Peyer's patch (tissue), 4 donors: Measurements from ENCODE around the gene HNRNPU. TPM values are rescaled to one million over a fixed set of nuclear protein-coding genes. Genes with fewer than 3 reads are reported as not detected.

Experiments used
- DNase-seq, 3 donors: peaks; one replicate each; pipeline ENCODE4 v3.0.0-alpha.2; 2017 to 2019
- H3K27ac ChIP-seq, 4 donors: fragments of 200-600 bp; sonication (generic); one replicate each; pipeline ENCODE4 v1.5.1; 2016 to 2019
- H3K27me3 ChIP-seq, 2 donors: fragments of 200-600 bp; sonication (generic); one replicate each; pipeline ENCODE4 v1.5.1; 2019
- H3K36me3 ChIP-seq, 3 donors: fragments of 200-600 bp; sonication (generic); one replicate each; pipeline ENCODE4 v1.5.1; 2016 to 2019
- H3K4me1 ChIP-seq, 4 donors: fragments of 200-600 bp; sonication (generic); one replicate each; pipeline ENCODE4 v1.5.1; 2016 to 2019
- H3K4me3 ChIP-seq, 4 donors: fragments of 200-600 bp; sonication (generic); 1 replicate in 3 of 4; 2 replicates in 1 of 4; pipeline ENCODE4 v1.5.1; 2016 to 2019; ENCODE audit warnings: mild to moderate bottlenecking in 1 of 4
- H3K9me3 ChIP-seq, 4 donors: fragments of 200-600 bp; sonication (generic); one replicate each; pipeline ENCODE4 v1.5.1; 2016 to 2019; ENCODE audit warnings: mild to moderate bottlenecking in 1 of 4
- CTCF ChIP-seq, 6 experiments: fragments of 450-650 bp in 4 of 6; fragments of 200-600 bp in 2 of 6; sonication (generic) in 1 of 6; IDR thresholded peaks; one replicate each; pipeline ENCODE4 v1.5.1; 2017 to 2019; ENCODE audit warnings: antibody characterized with exemption in 6 of 6, mild to moderate bottlenecking in 3 of 6, moderate library complexity in 1 of 6
- POLR2A ChIP-seq, 2 donors: fragments of 450-650 bp; IDR thresholded peaks; one replicate each; pipeline ENCODE4 v1.5.1; 2017; ENCODE audit warnings: antibody characterized with exemption in 2 of 2, mild to moderate bottlenecking in 2 of 2, moderate library complexity in 2 of 2
- total RNA-seq, 4 donors: library from RNA; depleted of rRNA; stranded (reverse); fragments of >200 nt; gene quantifications; one replicate each; pipeline ENCODE4 v1.1.0, GENCODE V29; 2016

Gene HNRNPU
- total RNA-seq, 4 donors from 2014 or later, result 277 to 522 (median 324) TPM

- no peaks in the 10 kb centered on the region for H3K27me3 ChIP-seq
- no peaks in the 10 kb centered on the region for H3K9me3 ChIP-seq
- no peaks in the 10 kb centered on the region for H3K36me3 ChIP-seq
- H3K4me3 ChIP-seq, result no peak overlapping the region
- no peak overlapping the region for H3K27ac ChIP-seq
- H3K4me1 ChIP-seq, result no peaks in the 10 kb centered on the region
- no peak for DNase-seq
- no peak for TF ChIP-seq CTCF (IDR thresholded peaks at IDR 0.05)
- TF ChIP-seq POLR2A (IDR thresholded peaks at IDR 0.05), result no peak
These were observed 32.2 kb upstream of the HNRNPU start for GRCh38 chr1:244896550-244896949.

GRCh38 chr1:244893836-244894235, 29.5 kb upstream of the HNRNPU start:
- no peaks in the 10 kb centered on the region for H3K4me1 ChIP-seq
- H3K4me3 ChIP-seq, result no peak overlapping the region
- no peak overlapping the region for H3K27ac ChIP-seq
- no peaks in the 10 kb centered on the region for H3K27me3 ChIP-seq
- no peaks in the 10 kb centered on the region for H3K36me3 ChIP-seq
- DNase-seq, result no peak
- TF ChIP-seq CTCF (IDR thresholded peaks at IDR 0.05) (no peak), POLR2A (IDR thresholded peaks at IDR 0.05) (no peak)
- H3K9me3 ChIP-seq, result no peaks in the 10 kb centered on the region

DNA sequence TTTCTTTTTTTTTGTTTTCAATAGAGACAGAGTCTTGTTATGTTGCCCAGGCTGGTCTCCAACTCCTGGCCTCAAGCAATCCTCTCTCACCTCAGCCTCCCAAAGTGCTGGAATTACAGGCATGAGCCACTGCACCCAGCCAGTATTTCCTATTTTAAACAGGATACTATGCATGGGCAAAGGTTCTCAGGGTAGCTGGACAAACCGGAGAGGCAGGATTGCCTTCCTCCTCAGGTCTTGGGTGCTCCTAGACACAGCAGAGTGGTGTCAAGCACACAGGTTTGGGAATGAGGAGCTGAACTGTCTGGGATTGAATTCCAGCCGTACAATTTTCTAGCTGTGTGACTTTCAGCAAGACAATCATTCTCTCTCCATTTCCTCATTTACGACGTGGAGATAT, 22.9 kb upstream of the HNRNPU start:
- H3K9me3 ChIP-seq, result peaks cover 0 to 2% (median 0%) of the 10 kb centered on the region in 4 donors
- no peaks in the 10 kb centered on the region for H3K27me3 ChIP-seq
- no peak overlapping the region for H3K4me3 ChIP-seq
- H3K4me1 ChIP-seq, result no peaks in the 10 kb centered on the region
- TF ChIP-seq POLR2A (IDR thresholded peaks at IDR 0.05) (no peak), CTCF (IDR thresholded peaks at IDR 0.05) (no peak)
- no peak overlapping the region for H3K27ac ChIP-seq
- no peaks in the 10 kb centered on the region for H3K36me3 ChIP-seq
- no peak for DNase-seq

DNA sequence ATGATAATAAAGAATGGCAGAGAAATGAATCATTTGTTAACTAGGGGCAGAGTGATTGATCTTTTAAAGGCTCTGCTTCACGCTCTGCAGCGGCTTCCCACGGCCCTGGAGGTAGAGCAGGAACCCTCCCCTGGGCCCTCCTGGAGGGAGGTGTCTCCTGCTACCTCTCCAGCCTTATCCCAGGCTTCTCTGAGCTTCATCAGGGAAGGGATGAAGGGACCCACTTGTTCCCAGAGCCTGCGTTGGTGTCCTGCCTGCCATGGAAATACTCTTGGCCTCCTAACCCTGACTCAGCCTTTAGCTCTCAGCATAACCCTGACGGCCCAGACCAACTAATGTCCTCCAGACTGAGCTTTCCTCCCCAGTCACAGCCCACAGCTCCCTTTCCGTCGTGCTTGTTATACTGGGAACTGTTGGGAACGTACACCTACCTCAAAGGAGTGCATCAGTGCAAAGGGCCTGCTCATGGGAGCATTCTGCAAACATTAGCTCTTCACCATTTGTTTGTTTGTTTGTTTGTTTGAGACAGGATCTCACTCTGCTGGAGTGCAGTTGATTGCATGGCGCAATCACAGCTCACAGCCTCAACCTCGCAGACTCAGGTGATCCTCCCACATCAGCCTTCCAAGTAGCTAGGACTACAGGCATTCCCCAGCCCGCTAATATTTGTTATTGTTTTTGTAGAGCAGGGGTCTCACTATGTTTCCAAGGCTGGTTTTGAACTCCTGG, 17.4 kb upstream of the HNRNPU start:
- TF ChIP-seq CTCF (IDR thresholded peaks at IDR 0.05) (no peak), POLR2A (IDR thresholded peaks at IDR 0.05) (no peak)
- H3K27ac ChIP-seq, result no peak overlapping the region
- no peaks in the 10 kb centered on the region for H3K4me1 ChIP-seq
- no peaks in the 10 kb centered on the region for H3K9me3 ChIP-seq
- no peak for DNase-seq
- no peaks in the 10 kb centered on the region for H3K27me3 ChIP-seq
- no peaks in the 10 kb centered on the region for H3K36me3 ChIP-seq
- no peak overlapping the region for H3K4me3 ChIP-seq

- Histone ChIP-seq H3K4me3 (no peak overlapping the region), H3K27ac (no peak overlapping the region), H3K4me1 (no peaks in the 10 kb centered on the region), H3K36me3 (no peaks in the 10 kb centered on the region), H3K9me3 (no peaks in the 10 kb centered on the region), H3K27me3 (no peaks in the 10 kb centered on the region)
- no peak for DNase-seq
- TF ChIP-seq POLR2A (IDR thresholded peaks at IDR 0.05) (no peak), CTCF (IDR thresholded peaks at IDR 0.05) (no peak)
These were observed 14.3 kb upstream of the HNRNPU start for GRCh38 chr1:244878681-244879080.
